Caco-2 (cell line): ENCODE measurements around the gene KCNE4. TPM values are rescaled to one million over a fixed set of nuclear protein-coding genes. Genes with fewer than 3 reads are reported as not detected.

Experiments
- BruUV-seq: library from RNA; stranded (reverse); fragments of 400-500 nt; replicated peaks from 2 replicates; lab custom pipeline; 2021; lab: Mats Ljungman, UMichigan
- CTCF ChIA-PET: fragments of 300-600 bp; sonication (Branson Sonifier 250); formaldehyde crosslinking; loops from one replicate; lab custom pipeline; 2022; ENCODE audit warnings: antibody characterized with exemption; lab: Charles Lee
- POLR2A ChIA-PET: fragments of 300-600 bp; sonication (Branson Sonifier 250); formaldehyde crosslinking; loops from one replicate; lab custom pipeline; 2022; ENCODE audit warnings: antibody characterized with exemption; lab: Charles Lee
- DNase-seq, 2 experiments: peaks; one replicate each; pipeline versions ENCODE4 v3.0.0 to v3.0.0-alpha.2; 2020 to 2022
- H3K27me3 ChIP-seq: replicated peaks from 2 replicates; pipeline ENCODE4 v1.6.0; 2011; ENCODE audit warnings: low read length; ENCODE audit not compliant: control insufficient read depth, insufficient read depth
- H3K36me3 ChIP-seq: 2 replicates; pipeline ENCODE4 v1.5.1; 2011; ENCODE audit warnings: low read length; ENCODE audit not compliant: control insufficient read depth, insufficient read depth
- H3K4me1 ChIP-seq: fragments of 250-450 bp; sonication (Bioruptor Pico); 2 replicates; pipeline ENCODE4 v1.5.1; 2020; ENCODE audit warnings: mild to moderate bottlenecking
- H3K4me3 ChIP-seq: 2 replicates; pipeline ENCODE4 v1.5.1; 2011; ENCODE audit warnings: low read depth, mild to moderate bottlenecking, control low read depth, low read length
- H3K9me3 ChIP-seq: fragments of 250-450 bp; sonication (Bioruptor Pico); 2 replicates; pipeline ENCODE4 v1.5.1; 2020; ENCODE audit warnings: mild to moderate bottlenecking, moderate library complexity
- H3K27ac Mint-ChIP-seq: one replicate; pipeline ENCODE4 v1.8.0; 2022; ENCODE audit warnings: mixed read lengths; ENCODE audit not compliant: unreplicated experiment
- H3K27me3 Mint-ChIP-seq: one replicate; pipeline ENCODE4 v1.8.0; 2022; ENCODE audit warnings: mixed read lengths; ENCODE audit not compliant: insufficient read depth, unreplicated experiment
- H3K36me3 Mint-ChIP-seq: one replicate; pipeline ENCODE4 v1.8.0; 2022; ENCODE audit warnings: mild to moderate bottlenecking, mixed read lengths; ENCODE audit not compliant: insufficient read depth, unreplicated experiment
- H3K4me1 Mint-ChIP-seq: one replicate; pipeline ENCODE4 v1.8.0; 2022; ENCODE audit warnings: low read depth, mixed read lengths; ENCODE audit not compliant: unreplicated experiment
- H3K4me3 Mint-ChIP-seq: one replicate; pipeline ENCODE4 v1.8.0; 2022; ENCODE audit warnings: mild to moderate bottlenecking, moderate library complexity, mixed read lengths; ENCODE audit not compliant: unreplicated experiment
- H3K9me3 Mint-ChIP-seq: one replicate; pipeline ENCODE4 v1.8.0; 2022; ENCODE audit warnings: mixed read lengths; ENCODE audit not compliant: unreplicated experiment
- CTCF ChIP-seq, 2 experiments: fragments of 200-600 bp in 1 of 2; IDR thresholded peaks; 1 replicate in 1 of 2; 2 replicates in 1 of 2; pipeline versions ENCODE4 v1.5.1 to v1.8.0; 2011 to 2022; ENCODE audit warnings: antibody characterized with exemption in 1 of 2, control low read depth in 1 of 2, inconsistent platforms in 1 of 2, low read depth in 1 of 2, low read length in 1 of 2, mild to moderate bottlenecking in 1 of 2, moderate library complexity in 1 of 2; ENCODE audit not compliant: insufficient read depth in 1 of 2, severe bottlenecking in 1 of 2, unreplicated experiment in 1 of 2
- intact Hi-C: fragments of 100-400 bp; cut with micrococcal nuclease; formaldehyde crosslinking; loops from one replicate; pipeline ENCODE4 v1.10.0; 2022; ENCODE audit not compliant: unreplicated experiment
- total RNA-seq: library from RNA; stranded (reverse); gene quantifications from 2 replicates; pipeline ENCODE4 v1.2.3, GENCODE V29; 2022

Gene KCNE4
- total RNA-seq, 1 experiment from 2014 or later: not detected

- H3K9me3 Mint-ChIP-seq: no peaks in the 10 kb centered on the region
- no peaks in the 10 kb centered on the region for H3K27me3 ChIP-seq
- POLR2A ChIA-PET: no interaction called here
- no peaks in the 10 kb centered on the region for H3K9me3 ChIP-seq
- intact Hi-C loops: no loop called here
- CTCF ChIA-PET: interaction anchor here (2.2 kb wide), 1 partner anchor 131 kb away, joined by 12 read pairs; no protein-coding TSS in a partner anchor
- no peak overlapping the region for H3K4me3 Mint-ChIP-seq
- H3K27me3 Mint-ChIP-seq: peaks cover 7% of the 10 kb centered on the region
- H3K36me3 Mint-ChIP-seq: no peaks in the 10 kb centered on the region
- H3K4me1 ChIP-seq: no peaks in the 10 kb centered on the region
- no peaks in the 10 kb centered on the region for H3K4me1 Mint-ChIP-seq
- no peaks in the 10 kb centered on the region for H3K36me3 ChIP-seq
- no peak for TF ChIP-seq CTCF (IDR thresholded peaks at IDR 0.05; ENCODE audit: insufficient read depth in 1 of 2, low read depth in 1 of 2, low read length in 1 of 2, severe bottlenecking in 1 of 2, unreplicated experiment in 1 of 2)
- no peak overlapping the region for H3K4me3 ChIP-seq
- DNase-seq: no peak
- BruUV-seq: no TSS peak
- no peak overlapping the region for H3K27ac Mint-ChIP-seq
Observed at GRCh38 chr2:223102450-223102849, 50.5 kb downstream of the KCNE4 start.

GRCh38 chr2:223104336-223105132, 52.5 kb downstream of the KCNE4 start:
- no peaks in the 10 kb centered on the region for H3K36me3 Mint-ChIP-seq
- H3K4me3 ChIP-seq: no peak overlapping the region
- H3K9me3 ChIP-seq: no peaks in the 10 kb centered on the region
- H3K27me3 Mint-ChIP-seq: peaks cover 7% of the 10 kb centered on the region
- H3K4me3 Mint-ChIP-seq: no peak overlapping the region
- H3K9me3 Mint-ChIP-seq: no peaks in the 10 kb centered on the region
- no peaks in the 10 kb centered on the region for H3K4me1 ChIP-seq
- DNase-seq: no peak
- ChIA-PET CTCF (interaction anchor here (2.2 kb wide), 1 partner anchor 133 kb away, joined by 12 read pairs; no protein-coding TSS in a partner anchor), POLR2A (no interaction called here)
- no peaks in the 10 kb centered on the region for H3K36me3 ChIP-seq
- no peaks in the 10 kb centered on the region for H3K27me3 ChIP-seq
- no TSS peak for BruUV-seq
- intact Hi-C loops: no loop called here
- H3K27ac Mint-ChIP-seq: no peak overlapping the region
- no peaks in the 10 kb centered on the region for H3K4me1 Mint-ChIP-seq
- TF ChIP-seq CTCF (IDR thresholded peaks at IDR 0.05; ENCODE audit: insufficient read depth in 1 of 2, low read depth in 1 of 2, low read length in 1 of 2, severe bottlenecking in 1 of 2, unreplicated experiment in 1 of 2): no peak

Other genes starting within 250 kb of the KCNE4 start
- gene ACSL3, start 191.2 kb upstream of the KCNE4 start, total RNA-seq: 181 and 185 TPM in 2 replicates